Vagina (tissue), 2 donors: ENCODE measurements around the gene MBOAT7. TPM values are rescaled to one million over a fixed set of nuclear protein-coding genes. Genes with fewer than 3 reads are reported as not detected.

Experiments
- DNase-seq, 2 donors: peaks; one replicate each; pipeline ENCODE4 v3.0.0-alpha.2; 2017; ENCODE audit errors: extremely low spot score in 2 of 2
- H3K27ac ChIP-seq: fragments of 200-600 bp; sonication (generic); one replicate; pipeline ENCODE4 v1.5.1; 2019
- H3K27me3 ChIP-seq: fragments of 200-600 bp; sonication (generic); one replicate; pipeline ENCODE4 v1.5.1; 2019
- H3K36me3 ChIP-seq, 2 donors: fragments of 200-600 bp; sonication (generic); one replicate each; pipeline ENCODE4 v1.5.1; 2017 to 2019
- H3K4me1 ChIP-seq: fragments of 200-600 bp; sonication (generic); one replicate; pipeline ENCODE4 v1.5.1; 2019
- H3K4me3 ChIP-seq, 2 donors: fragments of 200-600 bp; sonication (generic); 1 replicate in 1 of 2; 2 replicates in 1 of 2; pipeline ENCODE4 v1.5.1; 2016 to 2019
- H3K9me3 ChIP-seq: fragments of 200-600 bp; sonication (generic); one replicate; pipeline ENCODE4 v1.5.1; 2019
- CTCF ChIP-seq, 3 experiments: fragments of 450-650 bp in 2 of 3; fragments of 200-600 bp in 1 of 3; sonication (generic) in 1 of 3; IDR thresholded peaks; one replicate each; pipeline ENCODE4 v1.5.1; 2017 to 2019; ENCODE audit warnings: antibody characterized with exemption in 3 of 3, mild to moderate bottlenecking in 2 of 3, moderate library complexity in 2 of 3
- POLR2A ChIP-seq, 2 donors: fragments of 450-650 bp; IDR thresholded peaks; one replicate each; pipeline ENCODE4 v1.6.1; 2017; ENCODE audit warnings: antibody characterized with exemption in 2 of 2, mild to moderate bottlenecking in 2 of 2, moderate library complexity in 2 of 2
- POLR2AphosphoS5 ChIP-seq, 2 donors: sonication (generic); formaldehyde crosslinking; IDR thresholded peaks; one replicate each; pipeline ENCODE4 v1.9.0; 2017; ENCODE audit warnings: antibody characterized with exemption in 2 of 2, mild to moderate bottlenecking in 2 of 2, low read depth in 1 of 2; ENCODE audit not compliant: insufficient read depth in 1 of 2
- intact Hi-C: fragments of 100-400 bp; cut with DNase I; formaldehyde crosslinking; loops from one replicate; pipeline ENCODE4 v1.15.1; 2023
- total RNA-seq: library from RNA; depleted of rRNA; stranded (reverse); fragments of >200 nt; gene quantifications from one replicate; pipeline ENCODE4 v1.2.3, GENCODE V29; 2016

MBOAT7 gene
- total RNA-seq, 1 donor from 2014 or later, result 76.6 TPM

GRCh38 chr19:54180691-54181091 is 8.7 kb downstream of the MBOAT7 start:
- H3K27ac ChIP-seq, result no peak overlapping the region
- no peak for DNase-seq
- H3K4me1 ChIP-seq, result no peaks in the 10 kb centered on the region
- H3K9me3 ChIP-seq, result no peaks in the 10 kb centered on the region
- intact Hi-C loops, result no loop called here
- H3K27me3 ChIP-seq, result no peaks in the 10 kb centered on the region
- no peak overlapping the region for H3K4me3 ChIP-seq
- TF ChIP-seq CTCF (IDR thresholded peaks at IDR 0.05) (no peak), POLR2A (IDR thresholded peaks at IDR 0.05) (no peak), POLR2AphosphoS5 (IDR thresholded peaks at IDR 0.05; ENCODE audit: insufficient read depth in 1 of 2, low read depth in 1 of 2) (no peak)
- no peaks in the 10 kb centered on the region for H3K36me3 ChIP-seq

GRCh38 chr19:54179921-54180461 is 9.4 kb downstream of the MBOAT7 start:
- no peaks in the 10 kb centered on the region for H3K36me3 ChIP-seq
- no peaks in the 10 kb centered on the region for H3K4me1 ChIP-seq
- intact Hi-C loops, result no loop called here
- H3K9me3 ChIP-seq, result no peaks in the 10 kb centered on the region
- no peak for TF ChIP-seq POLR2A (IDR thresholded peaks at IDR 0.05)
- TF ChIP-seq CTCF (IDR thresholded peaks at IDR 0.05), result no peak
- no peak for TF ChIP-seq POLR2AphosphoS5 (IDR thresholded peaks at IDR 0.05; ENCODE audit: insufficient read depth in 1 of 2, low read depth in 1 of 2)
- no peaks in the 10 kb centered on the region for H3K27me3 ChIP-seq
- no peak for DNase-seq
- no peak overlapping the region for H3K27ac ChIP-seq
- no peak overlapping the region for H3K4me3 ChIP-seq

GRCh38 chr19:54179262-54179852 is 10.0 kb downstream of the MBOAT7 start:
- H3K27ac ChIP-seq, result no peak overlapping the region
- no peaks in the 10 kb centered on the region for H3K27me3 ChIP-seq
- H3K36me3 ChIP-seq, result no peaks in the 10 kb centered on the region
- TF ChIP-seq POLR2A (IDR thresholded peaks at IDR 0.05) (no peak), POLR2AphosphoS5 (IDR thresholded peaks at IDR 0.05; ENCODE audit: insufficient read depth in 1 of 2, low read depth in 1 of 2) (no peak), CTCF (IDR thresholded peaks at IDR 0.05) (no peak)
- intact Hi-C loops, result no loop called here
- H3K9me3 ChIP-seq, result no peaks in the 10 kb centered on the region
- no peak overlapping the region for H3K4me3 ChIP-seq
- H3K4me1 ChIP-seq, result no peaks in the 10 kb centered on the region
- no peak for DNase-seq

- no peak for DNase-seq
- Histone ChIP-seq H3K9me3 (no peaks in the 10 kb centered on the region), H3K27me3 (no peaks in the 10 kb centered on the region), H3K27ac (no peak overlapping the region), H3K36me3 (no peaks in the 10 kb centered on the region), H3K4me1 (no peaks in the 10 kb centered on the region), H3K4me3 (no peak overlapping the region)
- TF ChIP-seq CTCF (IDR thresholded peaks at IDR 0.05) (no peak), POLR2A (IDR thresholded peaks at IDR 0.05) (no peak), POLR2AphosphoS5 (IDR thresholded peaks at IDR 0.05; ENCODE audit: insufficient read depth in 1 of 2, low read depth in 1 of 2) (no peak)
- intact Hi-C loops, result no loop called here
These were observed 10.7 kb downstream of the MBOAT7 start for GRCh38 chr19:54178581-54179261.
